ENCODE data around the gene CHST4. TPM values are rescaled to one million over a fixed set of nuclear protein-coding genes. Genes with fewer than 3 reads are reported as not detected.

The CHST4 gene
- total RNA-seq (not detected), polyA plus RNA-seq (ENCODE audit: insufficient read depth, low read depth, low replicate concordance) (not detected)
- long read RNA-seq, donor 1, result 0 reads
- long read RNA-seq, donor 2, result 0 reads
- long read RNA-seq, donor 3, result 0 reads
- long read RNA-seq, donor 4, result 0 reads
- long read RNA-seq, donor 5, result 0 reads
- long read RNA-seq, donor 6, result 0 reads
- long read RNA-seq, donor 7, partial matches to known transcripts, result 0 of 1 reads
- long read RNA-seq, donor 7, other reads (novel, unspliced or antisense), result 1 of 1 reads
- long read RNA-seq, donor 8, result 0 reads
- long read RNA-seq, donor 9, result 0 reads
- long read RNA-seq, donor 10, result 0 reads

DNA sequence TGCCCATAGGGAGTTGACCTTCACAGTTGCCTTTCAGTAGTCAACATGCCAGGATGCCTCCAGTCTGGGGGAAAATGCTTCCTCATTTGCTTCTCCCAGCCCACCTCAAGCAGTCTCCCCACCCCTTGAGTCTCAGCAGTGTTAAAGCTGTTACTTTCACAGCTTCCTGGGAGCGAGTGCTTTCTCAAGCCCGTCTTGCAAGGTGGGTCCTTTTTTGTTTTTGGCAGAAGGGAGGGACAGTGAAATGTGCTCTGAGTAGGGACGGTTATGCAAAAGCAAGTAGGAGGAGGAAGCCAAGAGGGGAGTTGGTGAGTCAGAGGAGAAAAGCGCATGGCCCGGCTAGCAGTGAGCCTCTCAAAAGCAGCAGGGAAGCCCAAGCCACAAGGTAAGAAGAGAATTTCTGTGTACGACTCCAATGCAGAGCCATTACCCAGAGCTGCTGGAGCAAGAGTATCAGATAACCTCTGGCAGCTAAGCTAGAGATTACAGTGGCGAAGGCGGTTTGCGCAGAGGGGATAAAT is at the start of gene CHST4:
CHST4 (plus strand) TSS at position 316 of the 521 bp plus-strand sequence. CDS start 10,252 bp downstream, outside the sequence.
- intact Hi-C loops (cut with DNase I), result no loop called here
- no peak within 1 kb of the TSS for H3K9ac ChIP-seq (ENCODE audit: low read length in 3 of 3)
- no peaks in the 10 kb centered on the region for H3K36me3 ChIP-seq (ENCODE audit: control insufficient read depth in 2 of 3, insufficient read depth in 3 of 3, low read length in 3 of 3)
- TF ChIP-seq CTCF (IDR thresholded peaks at IDR 0.05; ENCODE audit: borderline replicate concordance, extremely low read depth, insufficient read depth), result no peak
- no peaks in the 10 kb centered on the region for H3K27me3 ChIP-seq (ENCODE audit: control insufficient read depth, insufficient read depth, low read length)
- H3K27ac ChIP-seq (ENCODE audit: low read depth in 2 of 2, low read length in 2 of 2), result no peak within 1 kb of the TSS
- FAIRE-seq (no peak), DNase-seq (peak in 4 of 5 donors; percentile 42 to 78 (median 65))
- no peaks in the 10 kb centered on the region for H3K4me1 ChIP-seq (ENCODE audit: control insufficient read depth in 2 of 3, insufficient read depth in 2 of 3, low read depth in 1 of 3, low read length in 3 of 3)
- no peaks in the 10 kb centered on the region for H3K9me3 ChIP-seq (ENCODE audit: control insufficient read depth in 2 of 3, insufficient read depth in 1 of 3, low read length in 3 of 3)
- no peak within 1 kb of the TSS for H3K4me3 ChIP-seq (ENCODE audit: low read length in 3 of 3)

DNA sequence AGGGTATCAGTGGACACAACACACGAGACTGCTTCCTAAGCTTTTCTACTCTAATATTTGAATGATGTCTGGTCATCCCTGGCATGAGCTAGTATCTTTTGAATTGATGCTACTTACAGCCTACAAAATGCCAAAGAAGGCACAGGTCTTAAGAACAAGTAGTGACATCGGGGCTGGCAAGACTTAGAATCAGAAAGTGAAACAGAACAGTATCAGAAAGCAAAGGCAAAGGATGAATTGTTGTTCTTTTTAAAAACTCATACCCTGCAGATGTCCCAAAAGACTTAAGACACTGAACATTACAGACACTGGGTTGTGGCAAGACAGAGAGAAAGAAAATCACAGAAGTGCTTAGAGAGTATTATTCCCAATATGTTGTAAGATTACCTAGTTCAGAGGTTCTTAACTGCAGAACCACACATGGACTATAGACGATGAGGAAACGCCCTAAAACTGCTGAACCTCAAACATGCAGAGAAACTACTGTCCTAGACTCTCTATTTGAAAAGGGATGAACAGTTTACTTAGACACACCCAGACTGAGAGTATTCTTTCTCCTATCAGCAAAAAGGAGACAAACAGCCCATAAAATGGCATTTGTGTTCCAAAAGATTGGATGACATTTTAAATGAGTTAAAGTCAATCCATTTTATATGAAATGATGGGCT is 49.6 kb upstream of the CHST4 start:
- peaks cover 0 to 31% (median 13%) of the 10 kb centered on the region in 3 donors for H3K36me3 ChIP-seq (ENCODE audit: control insufficient read depth in 2 of 3, insufficient read depth in 3 of 3, low read length in 3 of 3)
- H3K27ac ChIP-seq (ENCODE audit: low read depth in 2 of 2, low read length in 2 of 2), result no peak overlapping the region
- no peaks in the 10 kb centered on the region for H3K9me3 ChIP-seq (ENCODE audit: control insufficient read depth in 2 of 3, insufficient read depth in 1 of 3, low read length in 3 of 3)
- no peaks in the 10 kb centered on the region for H3K27me3 ChIP-seq (ENCODE audit: control insufficient read depth, insufficient read depth, low read length)
- no peaks in the 10 kb centered on the region for H3K4me1 ChIP-seq (ENCODE audit: control insufficient read depth in 2 of 3, insufficient read depth in 2 of 3, low read depth in 1 of 3, low read length in 3 of 3)
- intact Hi-C loops (cut with DNase I), result no loop called here
- H3K9ac ChIP-seq (ENCODE audit: low read length in 3 of 3), result no peak overlapping the region
- TF ChIP-seq CTCF (IDR thresholded peaks at IDR 0.05; ENCODE audit: borderline replicate concordance, extremely low read depth, insufficient read depth), result no peak
- DNase-seq (no peak), FAIRE-seq (no peak)
- H3K4me3 ChIP-seq (ENCODE audit: low read length in 3 of 3), result no peak overlapping the region

- peaks cover 0 to 4% (median 2%) of the 10 kb centered on the region in 3 donors for H3K4me1 ChIP-seq (ENCODE audit: control insufficient read depth in 2 of 3, insufficient read depth in 2 of 3, low read depth in 1 of 3, low read length in 3 of 3)
- intact Hi-C loops (cut with DNase I), result no loop called here
- H3K36me3 ChIP-seq (ENCODE audit: control insufficient read depth in 2 of 3, insufficient read depth in 3 of 3, low read length in 3 of 3), result peaks cover 0 to 31% (median 13%) of the 10 kb centered on the region in 3 donors
- DNase-seq (peak in 3 of 5 donors; percentile 14 to 39 (median 14)), FAIRE-seq (no peak)
- H3K9me3 ChIP-seq (ENCODE audit: control insufficient read depth in 2 of 3, insufficient read depth in 1 of 3, low read length in 3 of 3), result no peaks in the 10 kb centered on the region
- TF ChIP-seq CTCF (IDR thresholded peaks at IDR 0.05; ENCODE audit: borderline replicate concordance, extremely low read depth, insufficient read depth), result peak; percentile 15
- H3K27ac ChIP-seq (ENCODE audit: low read depth in 2 of 2, low read length in 2 of 2), result no peak overlapping the region
- H3K27me3 ChIP-seq (ENCODE audit: control insufficient read depth, insufficient read depth, low read length), result no peaks in the 10 kb centered on the region
- no peak overlapping the region for H3K9ac ChIP-seq (ENCODE audit: low read length in 3 of 3)
- H3K4me3 ChIP-seq (ENCODE audit: low read length in 3 of 3), result no peak overlapping the region
Measured at GRCh38 chr16:71479420-71479819, 46.8 kb upstream of the CHST4 start.

Data from kidney (tissue), 22 donors.